Osteoblast (primary cell): ENCODE results near the gene DSTN. TPM values are rescaled to one million over a fixed set of nuclear protein-coding genes. Genes with fewer than 3 reads are reported as not detected.

ENCODE experiments used
- DNase-seq: peaks from one replicate; pipeline ENCODE4 v3.0.0; 2011; ENCODE audit warnings: low spot score, mixed read lengths; ENCODE audit not compliant: insufficient read length; ENCODE audit errors: missing footprints
- H2AFZ ChIP-seq: 2 replicates; pipeline ENCODE4 v1.6.0; 2011; ENCODE audit warnings: mild to moderate bottlenecking, low read length
- H3K27ac ChIP-seq: 2 replicates; pipeline ENCODE4 v1.5.1; 2011; ENCODE audit warnings: mild to moderate bottlenecking, low read depth, low read length, moderate library complexity
- H3K27me3 ChIP-seq: 2 replicates; pipeline ENCODE4 v1.6.0; 2012; ENCODE audit warnings: mild to moderate bottlenecking, control low read depth, inconsistent platforms, low read length, moderate library complexity; ENCODE audit not compliant: insufficient read depth
- H3K36me3 ChIP-seq: 2 replicates; pipeline ENCODE4 v1.5.1; 2011; ENCODE audit warnings: mild to moderate bottlenecking, low read length, control low read depth, moderate library complexity; ENCODE audit not compliant: insufficient read depth
- H3K4me1 ChIP-seq: 2 replicates; pipeline ENCODE4 v1.5.1; 2011; ENCODE audit warnings: mild to moderate bottlenecking, low read length, control low read depth, moderate library complexity; ENCODE audit not compliant: insufficient read depth
- H3K4me2 ChIP-seq: 2 replicates; pipeline ENCODE4 v1.6.0; 2011; ENCODE audit warnings: mild to moderate bottlenecking, low read length; ENCODE audit not compliant: insufficient read depth
- H3K4me3 ChIP-seq: fragments of 200-600 bp; sonication (generic); 3 replicates; pipeline ENCODE4 v1.5.1; 2012; ENCODE audit warnings: mild to moderate bottlenecking, low read length, inconsistent platforms; ENCODE audit not compliant: insufficient read depth
- H3K79me2 ChIP-seq: 2 replicates; pipeline ENCODE4 v1.6.0; 2012; ENCODE audit warnings: mild to moderate bottlenecking, low read length, control low read depth, inconsistent platforms; ENCODE audit not compliant: insufficient read depth
- H3K9me3 ChIP-seq: 2 replicates; pipeline ENCODE4 v1.5.1; 2011; ENCODE audit warnings: low read depth, low read length, control low read depth
- H4K20me1 ChIP-seq: 2 replicates; pipeline ENCODE4 v1.6.0; 2012; ENCODE audit warnings: mild to moderate bottlenecking, low read length, control low read depth; ENCODE audit not compliant: insufficient read depth
- CTCF ChIP-seq: IDR thresholded peaks from 2 replicates; pipeline ENCODE4 v1.5.1; 2011; ENCODE audit warnings: mild to moderate bottlenecking, low read depth, low read length, moderate library complexity; ENCODE audit errors: extremely low read depth
- total RNA-seq: library from RNA; depleted of rRNA; stranded (reverse); fragments of >200 nt; gene quantifications from 2 replicates; pipeline ENCODE4 v1.2.3, GENCODE V29; 2012

The DSTN gene
- total RNA-seq, 1 donor, result 627 TPM

DNA sequence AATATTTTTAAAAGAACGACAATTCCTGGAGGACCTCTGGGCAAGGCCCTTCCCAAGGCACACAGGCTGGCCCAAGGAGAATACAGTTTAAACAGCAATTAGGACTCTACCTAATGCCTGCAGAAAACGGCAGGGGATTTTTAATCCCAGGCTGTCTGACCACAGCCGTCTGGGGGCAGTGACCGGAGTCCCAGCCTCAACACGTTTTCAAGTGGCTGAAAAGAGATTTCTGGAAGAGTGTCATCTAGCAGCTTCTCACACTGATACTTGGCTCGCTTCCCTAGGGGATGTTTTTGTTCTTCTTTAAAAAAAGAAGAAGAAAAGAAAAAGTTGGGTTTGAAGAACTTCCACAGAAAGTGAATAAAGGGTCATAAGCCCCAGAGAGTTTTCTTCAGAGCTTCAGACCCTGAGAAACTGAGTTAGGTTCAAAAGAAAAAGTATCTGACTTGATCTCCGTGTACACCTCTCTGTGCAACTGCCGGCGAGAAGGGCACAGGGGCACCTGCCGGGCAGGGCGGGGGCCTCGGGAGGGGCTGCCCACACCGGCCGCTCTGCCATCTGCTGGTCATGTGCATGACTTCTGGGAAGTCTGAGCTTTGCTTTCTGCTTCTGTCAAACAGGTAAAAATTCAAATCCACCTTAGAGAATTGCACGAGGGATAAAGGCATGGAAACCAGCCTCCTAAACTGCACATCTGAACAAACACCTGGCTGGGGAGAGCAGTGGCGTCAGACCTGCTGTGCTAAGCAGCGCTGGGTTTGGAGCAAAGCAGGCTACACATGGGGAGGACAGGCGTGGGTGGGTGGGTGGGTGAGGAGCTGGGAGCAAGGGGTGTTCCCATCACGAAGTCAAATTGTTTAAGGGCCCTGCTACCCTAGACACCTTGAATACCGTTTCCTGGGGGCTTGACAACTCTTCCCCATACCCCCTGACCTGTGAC is 79.2 kb downstream of the DSTN start:
- Histone ChIP-seq H3K79me2 (peaks cover 100% of the 10 kb centered on the region), H3K27ac (peak overlapping the region; percentile 58), H4K20me1 (peaks cover 92% of the 10 kb centered on the region), H3K9me3 (no peaks in the 10 kb centered on the region), H3K4me2 (no peak overlapping the region), H3K4me3 (no peak overlapping the region), H2AFZ (no peak overlapping the region), H3K27me3 (no peaks in the 10 kb centered on the region), H3K36me3 (peaks cover 54% of the 10 kb centered on the region), H3K4me1 (peaks cover 46% of the 10 kb centered on the region)
- peak; percentile 41 for TF ChIP-seq CTCF
- peak; percentile 80 for DNase-seq

- no peak overlapping the region for H2AFZ ChIP-seq
- H3K27me3 ChIP-seq, result no peaks in the 10 kb centered on the region
- TF ChIP-seq CTCF, result no peak
- peak overlapping the region; percentile 78 for H3K27ac ChIP-seq
- H3K4me3 ChIP-seq, result no peak overlapping the region
- H3K4me2 ChIP-seq, result peak overlapping the region; percentile 34
- no peaks in the 10 kb centered on the region for H3K9me3 ChIP-seq
- H3K4me1 ChIP-seq, result peaks cover 47% of the 10 kb centered on the region
- peaks cover 60% of the 10 kb centered on the region for H3K36me3 ChIP-seq
- H4K20me1 ChIP-seq, result peaks cover 93% of the 10 kb centered on the region
- H3K79me2 ChIP-seq, result peaks cover 99% of the 10 kb centered on the region
- DNase-seq, result peak; percentile 62
These were observed 80.6 kb downstream of the DSTN start for GRCh38 chr20:17650301-17651128.

DNA sequence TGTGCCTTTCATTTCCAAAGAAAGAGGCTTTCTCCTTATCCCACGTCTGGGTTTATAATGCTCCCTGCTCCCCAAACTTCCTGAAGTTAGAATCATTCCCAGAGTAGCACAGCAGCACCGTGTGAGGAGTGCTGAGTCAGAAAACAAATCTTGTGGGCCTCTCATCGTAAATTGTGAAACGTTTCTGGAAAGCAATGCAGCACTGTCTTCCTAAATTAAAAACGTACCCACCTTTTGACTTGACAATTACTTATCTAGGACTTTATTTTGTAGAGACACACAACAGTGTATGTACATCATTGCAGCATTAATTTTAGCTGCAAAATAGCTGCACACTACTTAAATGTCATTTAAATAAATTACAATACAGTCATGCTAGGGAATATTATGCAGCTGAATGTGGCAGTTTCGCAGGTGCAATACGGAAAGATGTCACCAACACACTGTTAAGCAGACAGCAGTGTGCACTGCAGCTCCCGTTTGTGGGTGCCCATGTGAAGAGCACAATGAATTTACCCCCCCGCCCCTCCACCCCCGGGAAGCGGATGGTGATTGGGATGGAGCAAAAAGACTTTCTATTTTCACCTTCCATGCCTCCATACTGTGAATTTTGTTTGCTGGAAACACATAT is 81.4 kb downstream of the DSTN start:
- no peak for TF ChIP-seq CTCF

More for the DNA sequence above, 81.4 kb downstream of the DSTN start:
- DNase-seq, result peak; percentile 94
- H3K79me2 ChIP-seq, result peaks cover 99% of the 10 kb centered on the region
- H2AFZ ChIP-seq, result no peak overlapping the region
- peaks cover 62% of the 10 kb centered on the region for H3K36me3 ChIP-seq
- H3K27ac ChIP-seq, result peak overlapping the region; percentile 78
- peak overlapping the region; percentile 34 for H3K4me2 ChIP-seq
- peaks cover 54% of the 10 kb centered on the region for H3K4me1 ChIP-seq
- no peaks in the 10 kb centered on the region for H3K9me3 ChIP-seq
- H3K27me3 ChIP-seq, result no peaks in the 10 kb centered on the region
- no peak overlapping the region for H3K4me3 ChIP-seq
- peaks cover 90% of the 10 kb centered on the region for H4K20me1 ChIP-seq
